Measurements from ENCODE around the gene IKZF3.

DNA sequence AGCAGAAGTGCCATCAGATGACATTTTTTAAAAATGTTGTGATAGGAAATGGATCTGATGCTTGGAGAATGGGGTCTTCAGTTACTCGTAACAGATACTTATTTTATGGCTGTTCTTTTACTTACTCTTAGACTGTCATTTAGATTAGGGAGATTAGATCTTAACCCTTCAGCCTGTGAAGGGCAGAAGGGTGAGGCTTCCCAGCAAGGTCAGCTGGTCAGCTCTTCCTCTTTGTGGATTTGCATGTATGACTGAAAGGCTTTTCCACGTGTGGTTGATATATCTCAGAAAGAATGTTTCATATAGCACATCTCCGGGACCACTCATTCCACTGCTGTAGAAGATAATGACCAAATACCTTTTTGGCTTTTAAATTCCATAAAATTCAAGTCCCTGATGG lies 98.9 kb downstream of the IKZF3 start:
- no peak for TF ChIP-seq EZH2 (IDR thresholded peaks at IDR 0.05; ENCODE audit: low read length, unreplicated experiment)
- no peak for TF ChIP-seq EZH2phosphoT487 (IDR thresholded peaks at IDR 0.05; ENCODE audit: borderline replicate concordance, low read length)
